DOHH2 (cell line): ENCODE data around the gene MED13.

Experiments used
- H3F3A ChIP-seq: fragments of 200-600 bp; sonication (generic), shearing (Covaris generic); 2 replicates; pipeline ENCODE4 v1.6.0; 2016; ENCODE audit warnings: antibody characterized with exemption, mild to moderate bottlenecking; ENCODE audit not compliant: control insufficient read depth, insufficient read depth
- H3K27ac ChIP-seq: fragments of 200-600 bp; sonication (generic); 2 replicates; pipeline ENCODE4 v1.5.1; 2014; ENCODE audit warnings: low read depth, mild to moderate bottlenecking, low read length, moderate library complexity
- H3K27me3 ChIP-seq: fragments of 200-600 bp; sonication (generic); 2 replicates; pipeline ENCODE4 v1.6.1; 2014; ENCODE audit warnings: mild to moderate bottlenecking, low read length, mixed read lengths; ENCODE audit not compliant: control insufficient read depth
- H3K36me3 ChIP-seq: fragments of 200-600 bp; sonication (generic); 2 replicates; pipeline ENCODE4 v1.6.1; 2014; ENCODE audit warnings: mild to moderate bottlenecking, low read length, moderate library complexity, mixed read lengths; ENCODE audit not compliant: control insufficient read depth
- H3K4me1 ChIP-seq: fragments of 200-600 bp; sonication (generic); 2 replicates; pipeline ENCODE4 v1.6.1; 2014; ENCODE audit warnings: mild to moderate bottlenecking, low read length, mixed read lengths; ENCODE audit not compliant: control insufficient read depth
- H3K4me2 ChIP-seq: fragments of 200-600 bp; sonication (generic); 2 replicates; pipeline ENCODE4 v1.6.0; 2014; ENCODE audit warnings: mild to moderate bottlenecking, low read length, moderate library complexity
- H3K4me3 ChIP-seq: fragments of 200-600 bp; sonication (generic); 2 replicates; pipeline ENCODE4 v1.5.1; 2014; ENCODE audit warnings: mild to moderate bottlenecking, low read length, mixed read lengths
- H3K79me2 ChIP-seq: fragments of 200-600 bp; sonication (generic); 2 replicates; pipeline ENCODE4 v1.6.1; 2014; ENCODE audit warnings: mild to moderate bottlenecking, low read length, mixed read lengths; ENCODE audit not compliant: control insufficient read depth
- H3K9me2 ChIP-seq: fragments of 200-600 bp; sonication (generic); replicated peaks from 2 replicates; pipeline ENCODE4 v1.6.1; 2014; ENCODE audit warnings: mild to moderate bottlenecking, low read length, mixed read lengths; ENCODE audit not compliant: control insufficient read depth
- H3K9me3 ChIP-seq: fragments of 200-600 bp; sonication (generic); 2 replicates; pipeline ENCODE4 v1.6.1; 2014; ENCODE audit warnings: antibody characterized with exemption, low read length, mixed read lengths; ENCODE audit not compliant: control insufficient read depth, insufficient read depth
- H4K20me1 ChIP-seq: fragments of 200-600 bp; sonication (generic); 2 replicates; pipeline ENCODE4 v1.6.0; 2014; ENCODE audit warnings: low read depth, mild to moderate bottlenecking, antibody characterized with exemption, low read length, moderate library complexity; ENCODE audit not compliant: control insufficient read depth, insufficient read depth
- EZH2phosphoT487 ChIP-seq: fragments of 200-600 bp; sonication (generic); IDR thresholded peaks from 2 replicates; pipeline ENCODE4 v1.6.1; 2017; ENCODE audit warnings: borderline replicate concordance, mild to moderate bottlenecking, antibody characterized with exemption, low read length, moderate library complexity, mixed read lengths
- TF ChIP-seq, protein P1 (sequence below): fragments of 200-600 bp; sonication (generic); IDR thresholded peaks from one replicate; pipeline ENCODE4 v1.5.1; 2014; ENCODE audit warnings: antibody characterized with exemption, mild to moderate bottlenecking, low read depth, low read length; ENCODE audit not compliant: poor library complexity, severe bottlenecking

The MED13 gene

DNA sequence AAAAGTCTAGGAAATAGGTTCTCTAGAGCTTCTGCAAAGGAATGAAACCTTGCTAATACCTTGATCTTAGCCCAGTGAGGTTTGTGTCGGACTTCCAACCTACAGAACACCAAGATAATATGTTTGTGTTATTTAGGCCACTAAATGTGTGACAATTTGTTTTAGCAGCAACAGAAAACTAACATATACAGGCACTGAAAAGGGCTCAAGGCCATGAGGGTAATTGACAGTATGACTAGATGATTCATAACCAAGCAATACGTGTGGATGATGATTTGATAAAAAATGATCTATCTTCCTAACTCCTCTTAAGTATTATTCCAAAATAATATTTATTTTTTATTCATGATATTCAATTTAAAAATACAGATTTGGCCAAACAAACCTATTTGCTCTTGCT lies 27.7 kb upstream of the MED13 start:
- Histone ChIP-seq H3K4me2 (no peak overlapping the region), H3F3A (no peaks in the 10 kb centered on the region), H3K36me3 (no peaks in the 10 kb centered on the region), H3K4me1 (no peaks in the 10 kb centered on the region), H4K20me1 (no peaks in the 10 kb centered on the region), H3K27me3 (peaks cover 10% of the 10 kb centered on the region), H3K27ac (no peak overlapping the region), H3K9me3 (no peaks in the 10 kb centered on the region), H3K4me3 (no peak overlapping the region), H3K79me2 (no peaks in the 10 kb centered on the region), H3K9me2 (no peaks in the 10 kb centered on the region)
- TF ChIP-seq, protein P1, sequence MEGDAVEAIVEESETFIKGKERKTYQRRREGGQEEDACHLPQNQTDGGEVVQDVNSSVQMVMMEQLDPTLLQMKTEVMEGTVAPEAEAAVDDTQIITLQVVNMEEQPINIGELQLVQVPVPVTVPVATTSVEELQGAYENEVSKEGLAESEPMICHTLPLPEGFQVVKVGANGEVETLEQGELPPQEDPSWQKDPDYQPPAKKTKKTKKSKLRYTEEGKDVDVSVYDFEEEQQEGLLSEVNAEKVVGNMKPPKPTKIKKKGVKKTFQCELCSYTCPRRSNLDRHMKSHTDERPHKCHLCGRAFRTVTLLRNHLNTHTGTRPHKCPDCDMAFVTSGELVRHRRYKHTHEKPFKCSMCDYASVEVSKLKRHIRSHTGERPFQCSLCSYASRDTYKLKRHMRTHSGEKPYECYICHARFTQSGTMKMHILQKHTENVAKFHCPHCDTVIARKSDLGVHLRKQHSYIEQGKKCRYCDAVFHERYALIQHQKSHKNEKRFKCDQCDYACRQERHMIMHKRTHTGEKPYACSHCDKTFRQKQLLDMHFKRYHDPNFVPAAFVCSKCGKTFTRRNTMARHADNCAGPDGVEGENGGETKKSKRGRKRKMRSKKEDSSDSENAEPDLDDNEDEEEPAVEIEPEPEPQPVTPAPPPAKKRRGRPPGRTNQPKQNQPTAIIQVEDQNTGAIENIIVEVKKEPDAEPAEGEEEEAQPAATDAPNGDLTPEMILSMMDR = no peak
- TF ChIP-seq EZH2phosphoT487 = no peak

DNA sequence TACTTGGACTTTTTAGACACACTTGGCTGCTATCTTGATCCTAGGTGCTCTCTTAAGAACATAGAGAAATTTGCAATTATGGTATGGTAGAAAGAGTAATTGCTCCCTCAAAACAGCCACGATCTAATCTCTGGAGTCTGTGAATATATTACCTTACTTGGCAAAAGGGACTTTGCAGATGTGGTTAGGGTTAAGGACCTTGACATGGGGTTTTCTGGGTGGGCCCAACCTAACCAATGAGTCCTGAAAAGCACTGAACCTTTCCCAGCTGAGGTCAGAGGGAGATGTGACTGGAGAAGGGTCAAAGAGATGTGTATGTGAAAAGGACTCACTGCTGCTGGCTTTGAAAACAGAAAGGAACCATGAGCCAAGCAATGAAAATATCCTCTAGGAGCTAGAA lies 26.7 kb upstream of the MED13 start:
- Histone ChIP-seq H3K36me3 (no peaks in the 10 kb centered on the region), H3K27ac (no peak overlapping the region), H3K79me2 (no peaks in the 10 kb centered on the region), H3K9me3 (no peaks in the 10 kb centered on the region), H3K9me2 (no peaks in the 10 kb centered on the region), H4K20me1 (no peaks in the 10 kb centered on the region), H3K4me1 (no peaks in the 10 kb centered on the region), H3K4me3 (no peak overlapping the region), H3K27me3 (peaks cover 10% of the 10 kb centered on the region), H3K4me2 (no peak overlapping the region), H3F3A (no peaks in the 10 kb centered on the region)
- TF ChIP-seq EZH2phosphoT487 = no peak
- TF ChIP-seq, protein P1 = no peak

DNA sequence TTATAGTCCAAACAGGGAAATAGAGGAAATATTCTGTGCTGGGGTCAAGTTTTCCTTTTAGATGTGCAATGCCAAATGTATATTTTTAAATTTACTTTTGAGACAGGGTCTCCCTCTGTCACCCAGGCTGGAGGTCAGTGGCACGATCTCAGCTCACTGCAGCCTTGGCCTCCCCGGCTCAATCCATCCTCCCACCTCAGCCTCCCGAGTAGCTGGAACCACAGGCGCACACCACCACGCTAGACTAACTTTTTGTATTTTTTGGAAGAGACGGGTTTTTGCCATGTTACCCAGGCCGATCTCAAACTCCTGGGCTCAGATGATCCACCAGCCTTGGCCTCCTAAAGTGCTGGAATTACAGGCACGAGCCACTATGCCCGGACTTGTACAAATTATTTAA lies 25.8 kb upstream of the MED13 start:
- Histone ChIP-seq H3K27me3 (peaks cover 10% of the 10 kb centered on the region), H3K4me1 (no peaks in the 10 kb centered on the region), H3K36me3 (no peaks in the 10 kb centered on the region), H4K20me1 (no peaks in the 10 kb centered on the region), H3F3A (no peaks in the 10 kb centered on the region), H3K4me3 (no peak overlapping the region), H3K27ac (no peak overlapping the region), H3K9me3 (no peaks in the 10 kb centered on the region), H3K4me2 (no peak overlapping the region), H3K9me2 (no peaks in the 10 kb centered on the region), H3K79me2 (no peaks in the 10 kb centered on the region)
- TF ChIP-seq, protein P1 = no peak
- TF ChIP-seq EZH2phosphoT487 = no peak
